ENCODE data around the gene STXBP6. TPM values are rescaled to one million over a fixed set of nuclear protein-coding genes. Genes with fewer than 3 reads are reported as not detected.

The STXBP6 gene
- total and polyA plus RNA-seq, 10 of the 15 experiments (the other 5 are each of a cell fraction or from before 2014, with no cell fraction given): 1.2 to 47.3 (median 1.9) TPM

- ChIA-PET CTCF (interaction anchor here (1.0 to 5.2 kb wide), 8 partner anchors 11 to 331 kb away, joined by 3 to 52 read pairs (median 7); no protein-coding TSS in a partner anchor), SMC1A (ENCODE audit: uncharacterized antibody, unreplicated experiment) (interaction anchor here (0.5 to 4.9 kb wide), 14 partner anchors 8 to 584 kb away, joined by 3 to 54 read pairs (median 3); no protein-coding TSS in a partner anchor), RAD21 (ENCODE audit: unreplicated experiment) (interaction anchor here (0.6 to 2.2 kb wide), 12 partner anchors 10 to 332 kb away, joined by 3 to 10 read pairs (median 4); no protein-coding TSS in a partner anchor), POLR2A (interaction anchor here (0.9 kb wide), 1 partner anchor 25 kb away, joined by 3 read pairs; no protein-coding TSS in a partner anchor)
- no peak overlapping the region for H3K9ac ChIP-seq (ENCODE audit: control insufficient read depth, insufficient read depth, low read length)
- H3K4me3 ChIP-seq: no peak overlapping the region
- no peaks in the 10 kb centered on the region for H3K79me2 ChIP-seq (ENCODE audit: control insufficient read depth, insufficient read depth, low read length)
- in situ Hi-C loops (cut with MboI) (no loop called here), intact Hi-C loops (cut with micrococcal nuclease; ENCODE audit: unreplicated experiment) (no loop called here)
- BruUV-seq (replicated peaks): no TSS peak
- H3K27ac ChIP-seq (ENCODE audit: control insufficient read depth, insufficient read depth): no peak overlapping the region
- no peak for TF ChIP-seq ZZZ3 (IDR thresholded peaks at IDR 0.05; ENCODE audit: control insufficient read depth, insufficient read length, low read depth)
- TF ChIP-seq, protein P1, sequence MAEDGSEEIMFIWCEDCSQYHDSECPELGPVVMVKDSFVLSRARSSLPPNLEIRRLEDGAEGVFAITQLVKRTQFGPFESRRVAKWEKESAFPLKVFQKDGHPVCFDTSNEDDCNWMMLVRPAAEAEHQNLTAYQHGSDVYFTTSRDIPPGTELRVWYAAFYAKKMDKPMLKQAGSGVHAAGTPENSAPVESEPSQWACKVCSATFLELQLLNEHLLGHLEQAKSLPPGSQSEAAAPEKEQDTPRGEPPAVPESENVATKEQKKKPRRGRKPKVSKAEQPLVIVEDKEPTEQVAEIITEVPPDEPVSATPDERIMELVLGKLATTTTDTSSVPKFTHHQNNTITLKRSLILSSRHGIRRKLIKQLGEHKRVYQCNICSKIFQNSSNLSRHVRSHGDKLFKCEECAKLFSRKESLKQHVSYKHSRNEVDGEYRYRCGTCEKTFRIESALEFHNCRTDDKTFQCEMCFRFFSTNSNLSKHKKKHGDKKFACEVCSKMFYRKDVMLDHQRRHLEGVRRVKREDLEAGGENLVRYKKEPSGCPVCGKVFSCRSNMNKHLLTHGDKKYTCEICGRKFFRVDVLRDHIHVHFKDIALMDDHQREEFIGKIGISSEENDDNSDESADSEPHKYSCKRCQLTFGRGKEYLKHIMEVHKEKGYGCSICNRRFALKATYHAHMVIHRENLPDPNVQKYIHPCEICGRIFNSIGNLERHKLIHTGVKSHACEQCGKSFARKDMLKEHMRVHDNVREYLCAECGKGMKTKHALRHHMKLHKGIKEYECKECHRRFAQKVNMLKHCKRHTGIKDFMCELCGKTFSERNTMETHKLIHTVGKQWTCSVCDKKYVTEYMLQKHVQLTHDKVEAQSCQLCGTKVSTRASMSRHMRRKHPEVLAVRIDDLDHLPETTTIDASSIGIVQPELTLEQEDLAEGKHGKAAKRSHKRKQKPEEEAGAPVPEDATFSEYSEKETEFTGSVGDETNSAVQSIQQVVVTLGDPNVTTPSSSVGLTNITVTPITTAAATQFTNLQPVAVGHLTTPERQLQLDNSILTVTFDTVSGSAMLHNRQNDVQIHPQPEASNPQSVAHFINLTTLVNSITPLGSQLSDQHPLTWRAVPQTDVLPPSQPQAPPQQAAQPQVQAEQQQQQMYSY (CRISPR knock-in tag; IDR thresholded peaks at IDR 0.05): no peak
- TF ChIP-seq BHLHE40 (IDR thresholded peaks at IDR 0.05; ENCODE audit: borderline replicate concordance in 1 of 2, low read depth in 2 of 2, low read length in 1 of 2): no peak
- TF ChIP-seq YBX1 (IDR thresholded peaks at IDR 0.05): no peak
- no peak for TF ChIP-seq SRF (IDR thresholded peaks at IDR 0.05; ENCODE audit: low read depth in 2 of 2, low read length in 2 of 2)
- no peak for TF ChIP-seq SMC3 (IDR thresholded peaks at IDR 0.05; ENCODE audit: borderline replicate concordance, low read length)
- 0 out of 2 replicates have a peak, but pooled peaks have one; percentile 12 for TF ChIP-seq IKZF1 (conservative IDR thresholded peaks at IDR 0.05)
- TF ChIP-seq IKZF2 (IDR thresholded peaks at IDR 0.05): peak; percentile 10 to 35; a peak in 3 of 4 replicates
- TF ChIP-seq, protein P2, sequence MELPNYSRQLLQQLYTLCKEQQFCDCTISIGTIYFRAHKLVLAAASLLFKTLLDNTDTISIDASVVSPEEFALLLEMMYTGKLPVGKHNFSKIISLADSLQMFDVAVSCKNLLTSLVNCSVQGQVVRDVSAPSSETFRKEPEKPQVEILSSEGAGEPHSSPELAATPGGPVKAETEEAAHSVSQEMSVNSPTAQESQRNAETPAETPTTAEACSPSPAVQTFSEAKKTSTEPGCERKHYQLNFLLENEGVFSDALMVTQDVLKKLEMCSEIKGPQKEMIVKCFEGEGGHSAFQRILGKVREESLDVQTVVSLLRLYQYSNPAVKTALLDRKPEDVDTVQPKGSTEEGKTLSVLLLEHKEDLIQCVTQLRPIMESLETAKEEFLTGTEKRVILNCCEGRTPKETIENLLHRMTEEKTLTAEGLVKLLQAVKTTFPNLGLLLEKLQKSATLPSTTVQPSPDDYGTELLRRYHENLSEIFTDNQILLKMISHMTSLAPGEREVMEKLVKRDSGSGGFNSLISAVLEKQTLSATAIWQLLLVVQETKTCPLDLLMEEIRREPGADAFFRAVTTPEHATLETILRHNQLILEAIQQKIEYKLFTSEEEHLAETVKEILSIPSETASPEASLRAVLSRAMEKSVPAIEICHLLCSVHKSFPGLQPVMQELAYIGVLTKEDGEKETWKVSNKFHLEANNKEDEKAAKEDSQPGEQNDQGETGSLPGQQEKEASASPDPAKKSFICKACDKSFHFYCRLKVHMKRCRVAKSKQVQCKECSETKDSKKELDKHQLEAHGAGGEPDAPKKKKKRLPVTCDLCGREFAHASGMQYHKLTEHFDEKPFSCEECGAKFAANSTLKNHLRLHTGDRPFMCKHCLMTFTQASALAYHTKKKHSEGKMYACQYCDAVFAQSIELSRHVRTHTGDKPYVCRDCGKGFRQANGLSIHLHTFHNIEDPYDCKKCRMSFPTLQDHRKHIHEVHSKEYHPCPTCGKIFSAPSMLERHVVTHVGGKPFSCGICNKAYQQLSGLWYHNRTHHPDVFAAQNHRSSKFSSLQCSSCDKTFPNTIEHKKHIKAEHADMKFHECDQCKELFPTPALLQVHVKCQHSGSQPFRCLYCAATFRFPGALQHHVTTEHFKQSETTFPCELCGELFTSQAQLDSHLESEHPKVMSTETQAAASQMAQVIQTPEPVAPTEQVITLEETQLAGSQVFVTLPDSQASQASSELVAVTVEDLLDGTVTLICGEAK (IDR thresholded peaks at IDR 0.05; ENCODE audit: borderline replicate concordance): no peak
- TF ChIP-seq KLF5 (IDR thresholded peaks at IDR 0.05; ENCODE audit: partially characterized antibody): no peak
- H2AFZ ChIP-seq (ENCODE audit: control insufficient read depth, low read depth, low read length): no peak overlapping the region
- peak; percentile 77 for ATAC-seq
- no peaks in the 10 kb centered on the region for H3K4me1 ChIP-seq (ENCODE audit: control insufficient read depth, insufficient read depth, low read length)
- WGBS (ENCODE audit: insufficient coverage, insufficient replicate concordance, low lambda C conversion rate, missing lambda C conversion rate): 0% methylated on average over 2 of the region's 2 CpGs
- no peak for FAIRE-seq
- DNase-seq (ENCODE audit: low read depth, low spot score): no peak
- H3K4me2 ChIP-seq (ENCODE audit: control insufficient read depth, insufficient read depth): no peak overlapping the region
- no peaks in the 10 kb centered on the region for H4K20me1 ChIP-seq (ENCODE audit: control insufficient read depth, insufficient read depth)
- H3K27me3 ChIP-seq (replicated peaks in 1 of 2; ENCODE audit: control insufficient read depth in 2 of 2, insufficient read depth in 2 of 2, low read length in 1 of 2): no peaks in the 10 kb centered on the region
- H3K36me3 ChIP-seq (ENCODE audit: control insufficient read depth in 2 of 2, insufficient read depth in 2 of 2, low read length in 1 of 2): no peaks in the 10 kb centered on the region
- no peaks in the 10 kb centered on the region for H3K9me3 ChIP-seq (replicated peaks; ENCODE audit: control insufficient read depth, insufficient read depth, low read length)
Measured at GRCh38 chr14:25041898-25042297, 8.0 kb downstream of the STXBP6 start.
